IPS-11a (cell line): Measurements from ENCODE around the gene ADAMTS17.

Experiments used
- H3K4me3 ChIP-seq: one replicate; pipeline ENCODE4 v1.5.1; 2013; ENCODE audit warnings: low read depth, low read length, control low read depth

ADAMTS17 gene

DNA sequence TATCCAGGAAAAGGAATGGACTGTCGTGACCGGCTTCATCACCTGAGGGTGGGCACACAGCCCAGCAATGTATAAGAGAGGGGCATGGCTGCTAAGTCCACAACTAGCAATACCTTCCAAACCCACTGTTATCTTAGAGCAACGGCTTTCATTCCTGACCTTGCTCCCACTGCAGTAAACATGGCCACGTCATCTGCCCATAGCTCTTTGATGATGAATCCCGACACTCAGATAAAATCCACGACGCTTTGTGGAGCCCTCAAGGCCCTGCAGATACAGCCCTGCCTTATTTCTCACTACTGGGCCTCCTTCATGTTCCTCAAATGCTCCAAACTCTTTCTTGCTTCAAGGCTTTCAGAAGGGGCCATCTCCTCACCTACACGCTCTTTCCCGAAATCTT is 114.0 kb downstream of the ADAMTS17 start:
- no peak overlapping the region for H3K4me3 ChIP-seq

DNA sequence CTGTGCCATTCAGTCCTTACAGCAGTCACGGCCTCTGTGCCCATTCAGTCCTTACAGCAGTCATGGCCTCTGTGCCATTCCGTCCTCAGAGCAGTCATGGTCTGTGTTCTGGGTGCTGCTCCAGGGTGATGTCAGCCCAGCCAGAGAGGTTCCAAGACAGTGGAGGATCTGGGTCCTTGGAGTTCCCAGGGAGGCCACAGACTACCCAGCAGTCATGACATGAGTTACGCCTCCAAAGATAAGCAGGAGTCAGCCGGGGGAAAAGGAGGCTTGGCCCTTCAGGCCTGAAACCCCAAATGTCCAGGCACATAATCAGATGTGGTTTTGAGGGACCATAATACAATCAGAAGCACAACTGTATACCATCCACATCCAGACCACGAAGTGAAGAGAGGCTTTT is 115.7 kb downstream of the ADAMTS17 start:
- H3K4me3 ChIP-seq, result no peak overlapping the region

DNA sequence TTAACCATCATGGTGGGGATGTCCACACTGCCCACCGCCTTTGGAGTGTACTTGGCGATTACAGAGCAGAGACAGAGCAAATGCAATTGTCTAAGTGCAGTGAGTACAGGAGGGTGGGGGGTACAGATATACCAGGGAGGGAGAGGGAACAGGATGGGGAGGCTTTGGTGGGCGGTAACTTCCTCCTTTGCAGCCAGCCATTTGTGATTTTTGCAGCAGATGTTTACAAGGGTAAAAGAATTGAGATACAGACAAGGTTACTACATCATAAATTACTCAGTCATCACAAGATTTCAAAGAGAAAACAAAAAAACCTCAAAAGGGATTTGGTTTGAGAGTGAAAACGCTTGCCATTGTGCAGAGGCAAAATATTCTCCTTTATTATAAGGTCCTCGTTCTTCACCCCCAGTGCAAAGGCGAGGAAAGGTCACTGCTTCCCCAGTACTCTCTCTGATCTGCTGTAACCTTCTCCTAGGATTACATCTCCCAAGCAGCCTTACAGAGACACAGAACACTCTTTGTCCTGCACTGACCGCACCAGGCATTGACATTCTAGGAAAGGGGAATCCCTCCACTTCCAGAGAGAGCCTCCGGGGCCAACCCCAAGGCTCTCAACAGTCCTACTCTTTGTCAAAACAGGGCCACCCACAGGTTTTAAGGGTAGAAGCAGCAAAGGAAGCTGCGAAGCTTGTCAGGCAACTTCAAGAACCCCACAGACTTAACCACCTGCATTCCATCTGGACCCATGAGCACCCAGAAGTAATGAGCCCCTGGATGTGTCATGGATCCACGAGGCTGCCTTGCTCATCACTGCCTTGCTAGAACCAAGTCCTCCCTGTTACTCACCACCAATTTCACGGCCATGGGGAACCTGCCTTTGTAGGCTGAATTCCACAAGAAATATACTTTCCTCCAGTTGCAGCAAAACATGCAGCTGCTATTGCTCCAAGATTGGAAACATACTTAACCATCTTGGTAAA is 117.3 kb downstream of the ADAMTS17 start:
- no peak overlapping the region for H3K4me3 ChIP-seq

DNA sequence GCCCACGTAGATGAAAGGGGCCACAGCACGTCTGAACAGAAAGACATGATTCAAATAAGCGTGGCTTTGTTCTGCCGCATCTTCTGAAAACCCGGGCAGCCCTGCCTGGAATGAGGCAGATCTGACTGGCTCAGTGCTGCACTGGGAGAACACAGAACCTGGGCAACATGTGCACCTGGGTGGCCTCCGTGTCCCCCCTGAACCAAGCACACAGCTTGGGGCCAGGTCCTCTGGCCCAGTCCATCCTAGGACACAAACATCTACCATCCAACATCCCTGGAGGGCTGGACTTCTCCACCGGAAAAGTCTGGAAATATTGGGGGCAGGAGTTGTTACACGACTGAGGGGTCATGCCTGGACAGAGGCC is 119.4 kb downstream of the ADAMTS17 start:
- H3K4me3 ChIP-seq, result no peak overlapping the region

DNA sequence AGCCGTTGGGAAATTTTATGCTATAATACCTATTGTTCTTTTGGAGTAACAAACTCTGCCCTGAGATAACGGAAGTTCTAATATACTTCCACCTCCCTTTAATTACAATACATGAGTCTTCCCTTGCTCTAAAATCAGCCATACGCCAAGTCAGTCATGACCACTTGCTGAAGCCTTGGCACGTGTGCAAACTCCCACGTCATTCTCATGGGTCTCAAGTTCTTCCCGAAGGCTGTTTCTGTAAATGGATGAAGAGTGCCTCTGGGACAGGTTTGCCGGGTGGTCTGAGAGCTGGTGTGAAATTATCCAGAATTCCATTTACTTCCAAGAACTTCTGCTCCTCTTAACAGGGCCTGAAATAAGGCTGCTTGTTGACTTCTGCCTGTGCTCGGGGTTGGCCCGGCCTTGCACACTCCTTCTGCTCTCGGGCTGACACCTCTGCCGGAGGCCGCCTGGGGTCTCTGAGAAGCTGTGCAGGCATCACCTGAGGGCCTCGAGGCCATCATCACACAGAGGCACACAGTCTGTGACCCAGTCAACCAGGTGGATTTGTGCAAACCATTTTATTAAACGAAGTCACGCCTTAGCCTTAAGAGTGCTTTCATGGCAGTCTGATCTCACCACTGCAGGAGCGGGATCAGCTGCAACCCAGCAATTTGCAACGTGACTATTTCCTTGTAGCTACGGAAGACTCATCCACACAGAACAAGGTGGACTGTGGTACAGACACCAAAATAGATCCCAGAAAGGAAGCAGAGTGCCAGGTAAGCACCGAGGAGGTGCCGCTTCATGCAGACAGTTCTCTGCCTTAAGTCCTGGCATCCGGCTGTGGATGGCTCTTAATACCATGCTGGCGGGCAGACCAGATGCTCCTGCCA is 120.1 kb downstream of the ADAMTS17 start:
- no peak overlapping the region for H3K4me3 ChIP-seq

DNA sequence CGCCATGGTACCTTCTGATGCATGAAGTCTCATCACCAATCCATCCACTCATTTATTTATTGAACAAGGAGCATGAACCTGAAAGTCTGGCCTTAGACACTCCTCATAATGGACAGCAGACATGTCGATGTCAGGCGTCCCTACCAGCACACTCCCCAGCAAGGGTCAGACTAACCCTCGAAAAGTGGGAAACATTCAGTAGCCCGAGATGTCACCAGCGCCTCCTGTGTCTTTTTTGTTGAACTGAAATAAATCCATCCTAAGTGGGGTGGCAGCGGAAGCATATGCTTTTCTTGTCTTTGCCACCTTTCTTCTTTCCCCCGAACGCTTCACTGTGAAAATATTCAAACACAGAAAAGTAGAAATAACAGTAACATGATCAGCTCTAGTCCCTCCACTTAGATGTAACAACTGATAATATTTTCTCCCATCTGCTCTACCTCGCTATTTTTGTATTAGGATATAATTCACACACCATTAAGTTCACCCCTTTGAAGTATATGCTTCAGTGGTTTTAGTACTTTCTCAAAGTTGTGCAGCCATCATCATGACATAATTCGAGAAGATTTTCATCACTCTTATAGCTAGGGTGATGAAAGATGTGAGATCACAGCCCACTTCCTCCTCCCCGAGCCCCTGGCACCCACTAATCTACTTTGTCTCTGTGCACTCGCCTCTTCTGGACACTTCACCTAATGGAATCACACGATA is 121.6 kb downstream of the ADAMTS17 start:
- no peak overlapping the region for H3K4me3 ChIP-seq

DNA sequence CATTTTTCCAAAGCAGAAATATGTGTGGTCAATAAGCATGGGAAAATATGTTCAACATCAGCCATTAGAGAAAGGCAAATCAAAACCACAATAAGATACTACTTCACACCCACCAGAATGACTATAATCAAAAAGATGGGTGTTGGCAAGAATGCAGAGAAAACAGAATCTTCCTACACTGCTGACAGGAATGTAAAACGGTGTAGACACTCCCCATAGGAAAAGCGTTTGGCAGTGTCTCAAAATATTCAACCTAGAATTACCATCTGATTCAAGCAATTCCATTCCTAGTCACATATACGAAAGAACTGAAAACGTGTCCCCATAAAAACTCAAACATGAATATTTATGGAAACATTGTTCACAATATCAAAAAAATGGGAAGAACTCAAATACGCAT is 123.3 kb downstream of the ADAMTS17 start:
- no peak overlapping the region for H3K4me3 ChIP-seq

DNA sequence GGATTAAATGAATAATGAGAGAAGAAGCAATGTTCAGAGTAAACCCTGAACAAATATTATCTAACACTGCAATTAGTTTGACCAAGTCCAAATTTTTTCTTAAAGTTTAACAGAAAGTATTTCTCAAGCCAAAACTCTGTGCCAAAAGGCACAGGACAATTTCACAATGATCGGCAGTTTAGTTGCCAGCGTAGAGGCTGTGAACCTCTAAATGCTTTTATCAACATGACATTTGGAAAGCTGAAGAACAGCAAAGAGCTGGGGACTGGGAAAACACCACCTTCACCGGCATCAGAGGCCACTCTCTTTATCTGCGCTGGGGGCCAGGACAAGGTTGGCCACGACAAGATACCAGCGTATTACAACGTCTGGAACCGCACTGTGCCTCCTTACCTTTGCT is 125.6 kb downstream of the ADAMTS17 start:
- no peak overlapping the region for H3K4me3 ChIP-seq

DNA sequence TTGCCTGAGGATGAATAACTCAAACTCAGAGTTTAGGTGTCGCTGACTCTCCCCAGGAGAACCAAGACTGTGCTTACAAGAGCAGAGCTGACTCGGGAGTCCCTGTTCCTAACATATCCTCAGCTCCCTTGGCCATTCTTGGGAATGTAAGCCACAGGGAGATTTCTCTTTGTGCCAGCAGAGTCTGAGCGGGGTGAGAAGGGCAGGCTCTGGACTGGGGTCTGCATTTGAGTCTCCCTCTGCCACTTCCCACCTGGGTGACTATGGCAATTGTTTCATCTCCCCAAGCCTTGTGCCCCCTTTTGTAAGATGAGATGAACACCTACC is 126.0 kb downstream of the ADAMTS17 start:
- no peak overlapping the region for H3K4me3 ChIP-seq

DNA sequence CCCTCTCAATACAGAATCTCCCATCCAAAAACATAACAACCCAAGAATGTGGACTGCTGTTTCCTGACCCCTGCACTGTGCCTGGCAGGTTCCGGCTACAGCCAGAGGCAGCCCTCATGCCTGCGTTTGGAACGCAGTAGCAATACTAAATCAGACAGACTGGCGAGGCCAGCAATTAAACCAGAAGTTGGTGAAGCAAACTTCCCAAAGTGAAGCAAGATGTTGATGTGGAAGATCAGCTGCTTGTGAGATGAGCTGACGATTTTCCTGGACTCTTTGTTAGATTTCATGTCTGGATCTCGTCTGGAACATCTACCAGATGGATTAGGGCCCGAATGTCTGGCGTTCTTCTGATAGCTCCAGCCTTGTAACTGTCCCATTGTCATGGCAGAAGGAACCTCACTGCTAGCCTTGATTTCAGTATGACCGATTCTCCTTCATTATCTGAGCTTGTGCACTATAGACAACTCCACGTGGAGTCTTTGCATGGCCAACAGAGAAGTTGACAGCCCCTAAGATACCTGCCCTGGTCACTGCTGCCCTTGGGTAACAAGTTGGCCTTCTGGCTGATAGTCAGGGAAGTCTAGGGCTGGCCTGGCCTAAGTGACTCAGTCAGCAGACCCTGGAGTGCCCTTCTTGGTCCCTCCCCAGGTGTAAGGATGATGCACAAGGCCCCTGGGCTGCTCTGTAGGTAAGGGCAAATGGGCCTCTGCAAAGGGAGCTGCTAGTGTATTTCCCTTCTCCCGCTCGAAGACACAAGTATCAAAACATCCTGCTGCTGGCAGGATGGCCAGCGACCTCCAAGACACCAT is 126.5 kb downstream of the ADAMTS17 start:
- H3K4me3 ChIP-seq, result no peak overlapping the region

DNA sequence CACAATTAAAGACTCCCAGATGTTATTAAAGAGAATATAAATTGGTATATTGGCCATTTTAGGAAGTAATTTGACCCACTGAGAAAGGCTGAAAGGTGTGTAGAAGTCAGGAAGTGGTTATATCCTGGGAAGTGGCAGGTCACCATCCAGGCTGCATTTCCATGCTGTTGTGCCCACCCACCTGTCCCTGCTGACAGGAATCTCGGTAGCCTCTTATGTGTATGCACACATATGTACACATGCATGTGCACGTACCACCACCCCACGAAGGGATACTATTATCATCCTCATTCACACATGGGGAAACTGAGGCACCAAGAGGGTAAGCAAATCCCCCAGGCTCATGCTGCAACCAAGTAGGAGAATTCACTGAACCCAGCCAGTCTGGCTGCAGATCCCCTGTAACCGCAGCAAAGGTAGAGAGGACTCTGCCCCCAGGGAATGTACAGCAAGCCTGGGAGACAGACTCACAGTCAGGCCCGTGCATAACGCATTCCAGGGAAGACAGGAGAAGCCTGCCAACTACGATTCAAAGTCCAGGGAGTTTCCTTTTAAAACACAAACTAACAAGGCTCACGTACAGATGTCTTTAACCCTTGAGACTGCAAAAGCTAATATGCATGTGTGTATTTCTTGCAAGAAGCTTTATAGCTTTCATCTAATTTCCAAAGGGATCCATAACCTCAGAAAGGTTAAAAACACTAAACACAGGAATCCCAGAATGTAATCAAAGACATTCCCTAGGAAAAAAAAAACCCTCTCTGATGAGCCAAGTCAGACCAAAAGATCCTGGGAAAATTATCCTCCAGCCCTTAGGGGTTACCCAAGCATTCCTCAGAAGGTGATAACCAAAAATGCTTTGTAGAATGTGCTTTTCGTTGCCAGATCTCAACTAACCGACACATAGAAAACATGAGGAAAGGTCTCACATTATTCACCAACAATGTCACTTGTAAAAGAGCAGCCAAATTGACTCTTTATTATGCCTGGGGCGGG is 129.6 kb downstream of the ADAMTS17 start:
- no peak overlapping the region for H3K4me3 ChIP-seq

DNA sequence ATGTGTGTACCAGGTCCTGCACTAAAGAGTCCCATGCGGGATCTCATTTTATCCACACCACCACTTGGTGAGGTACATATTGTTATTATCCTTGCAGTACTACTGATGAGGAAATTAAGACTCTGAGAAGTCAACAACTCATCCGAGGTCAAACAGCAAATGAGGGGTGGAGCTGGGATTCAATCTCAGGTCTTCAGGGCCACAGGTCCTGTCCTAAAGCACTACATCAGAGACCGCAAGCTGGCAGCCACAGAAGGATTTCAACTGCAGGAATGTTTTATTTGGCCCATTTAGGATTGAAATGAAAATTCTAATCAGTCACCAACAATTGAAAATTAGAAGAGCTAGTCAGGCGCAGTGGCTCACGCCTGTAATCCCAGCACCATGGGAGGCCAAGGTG is 131.4 kb downstream of the ADAMTS17 start:
- H3K4me3 ChIP-seq, result no peak overlapping the region

DNA sequence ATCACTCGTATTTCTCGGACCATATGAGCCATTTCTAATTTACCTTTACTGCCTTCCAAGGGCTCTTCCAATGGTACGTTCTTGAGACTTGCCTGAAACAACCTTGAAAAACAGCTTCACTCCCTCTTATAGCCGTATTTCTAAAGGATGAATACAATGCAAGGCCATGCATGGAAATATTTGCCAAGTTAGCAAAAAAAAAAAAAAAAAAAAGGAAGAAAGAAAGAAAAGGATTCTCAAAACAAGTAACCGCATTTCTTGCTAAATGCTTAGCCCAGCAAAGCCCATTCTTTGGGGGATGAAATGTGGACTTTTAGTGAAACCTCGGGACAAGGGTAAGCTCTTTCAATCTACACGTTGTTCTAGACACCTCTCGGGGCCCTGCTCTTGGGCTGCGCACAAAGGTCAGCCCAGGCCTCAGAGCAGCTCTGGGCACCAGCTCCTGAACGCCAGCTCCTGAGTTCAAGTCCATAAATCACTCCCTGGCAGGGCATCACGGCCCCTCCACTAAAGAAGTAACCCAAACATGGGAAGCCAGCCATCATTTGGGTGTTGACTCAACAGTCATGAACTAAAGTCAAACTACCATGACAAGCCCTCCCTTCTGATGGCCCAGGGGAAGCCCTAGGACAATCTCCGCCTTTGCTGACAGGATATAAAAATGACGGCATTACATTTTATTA is 132.7 kb downstream of the ADAMTS17 start:
- H3K4me3 ChIP-seq, result no peak overlapping the region

DNA sequence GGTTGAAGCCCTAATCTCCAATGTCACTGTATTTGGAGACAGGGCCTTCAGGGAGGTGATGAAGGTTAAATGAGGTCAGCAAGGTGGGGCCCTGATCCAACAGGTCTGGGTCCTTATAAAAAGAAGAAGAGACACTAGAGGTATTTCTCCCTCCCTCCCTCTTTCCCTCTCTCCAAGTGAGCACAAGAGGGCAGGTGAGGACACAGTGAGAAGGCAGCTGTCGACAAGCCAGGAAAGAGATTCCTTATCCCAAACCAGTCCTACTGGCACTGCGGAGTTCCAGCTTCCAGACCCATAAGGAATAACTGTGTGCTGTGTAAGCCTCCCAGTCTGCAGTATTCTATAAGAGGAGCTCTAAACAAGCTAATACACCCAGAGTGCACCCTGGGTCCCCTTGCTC is 134.7 kb downstream of the ADAMTS17 start:
- no peak overlapping the region for H3K4me3 ChIP-seq

DNA sequence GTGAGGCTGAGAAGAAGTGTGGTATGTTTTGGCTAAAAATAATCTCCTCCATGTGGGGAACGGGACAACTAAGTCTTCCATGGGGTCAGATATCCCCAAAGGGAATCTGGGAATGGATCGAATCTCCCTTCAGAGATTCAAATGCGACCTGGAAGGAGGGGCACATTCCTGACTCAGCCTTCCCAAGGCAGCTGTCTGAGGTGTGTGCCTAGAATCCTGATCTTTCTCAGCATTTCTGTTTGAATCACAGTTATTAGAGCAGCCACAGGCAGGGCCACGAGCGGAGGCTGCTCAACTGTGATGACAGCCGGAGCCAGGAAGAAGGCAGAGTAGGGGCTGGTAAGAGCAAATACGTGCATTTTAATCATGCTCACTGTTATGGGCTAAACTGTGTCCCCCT is 135.1 kb downstream of the ADAMTS17 start:
- H3K4me3 ChIP-seq, result no peak overlapping the region

DNA sequence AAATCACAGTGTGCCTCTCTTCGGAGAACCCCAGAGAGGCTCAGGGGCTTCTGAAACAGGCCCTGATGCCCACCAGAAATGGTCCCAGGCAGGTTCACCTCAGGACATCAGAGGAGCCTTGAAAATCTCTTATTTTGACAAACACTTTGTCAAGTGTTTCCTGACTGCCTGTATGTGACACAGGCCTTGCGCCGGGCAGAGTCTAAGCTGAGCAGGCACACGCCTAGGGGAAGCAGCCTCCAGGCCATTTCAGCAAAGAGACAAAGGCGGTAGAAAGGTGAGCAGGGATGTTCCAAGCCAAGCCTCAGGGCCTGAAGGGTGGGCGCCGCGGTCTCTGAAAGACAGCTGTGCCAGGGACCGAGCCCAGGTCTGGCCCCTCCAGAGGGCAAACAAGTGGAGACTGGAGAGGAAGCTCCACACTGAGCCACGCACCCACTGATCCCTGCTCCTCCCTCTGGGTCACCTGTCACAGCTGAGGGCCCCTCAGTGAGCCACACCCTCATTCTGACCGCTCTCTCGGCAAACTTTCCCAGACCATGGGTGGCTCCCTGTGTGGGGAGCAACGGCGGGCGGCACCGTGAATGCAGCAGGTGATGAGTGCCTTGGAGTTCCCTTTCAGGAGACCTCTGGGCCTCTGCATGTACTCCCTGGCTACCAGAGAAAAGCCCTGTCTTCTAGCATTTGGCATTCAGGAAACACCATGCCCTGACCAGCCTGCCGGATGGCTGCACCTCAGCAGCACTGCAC is 136.1 kb downstream of the ADAMTS17 start:
- no peak overlapping the region for H3K4me3 ChIP-seq

DNA sequence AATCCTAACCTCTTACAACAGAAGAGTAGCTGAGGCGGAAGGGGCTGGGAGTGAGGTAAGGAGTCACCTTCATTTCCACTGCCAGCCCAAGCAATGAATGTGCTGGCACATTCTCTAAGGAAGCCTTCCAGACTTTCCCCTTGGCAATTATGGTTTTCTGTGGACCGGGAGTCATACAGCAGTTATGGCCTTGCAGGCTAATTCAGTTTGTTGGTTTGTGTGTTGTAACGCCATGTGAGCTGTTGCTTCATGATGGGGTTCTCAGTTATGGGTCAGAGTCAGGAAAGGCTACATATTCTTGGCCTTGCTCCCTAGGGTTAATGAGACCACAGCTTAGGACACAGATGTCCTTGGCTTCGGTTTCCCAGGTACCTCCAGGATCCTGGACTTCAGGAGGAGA is 137.0 kb downstream of the ADAMTS17 start:
- H3K4me3 ChIP-seq, result no peak overlapping the region

DNA sequence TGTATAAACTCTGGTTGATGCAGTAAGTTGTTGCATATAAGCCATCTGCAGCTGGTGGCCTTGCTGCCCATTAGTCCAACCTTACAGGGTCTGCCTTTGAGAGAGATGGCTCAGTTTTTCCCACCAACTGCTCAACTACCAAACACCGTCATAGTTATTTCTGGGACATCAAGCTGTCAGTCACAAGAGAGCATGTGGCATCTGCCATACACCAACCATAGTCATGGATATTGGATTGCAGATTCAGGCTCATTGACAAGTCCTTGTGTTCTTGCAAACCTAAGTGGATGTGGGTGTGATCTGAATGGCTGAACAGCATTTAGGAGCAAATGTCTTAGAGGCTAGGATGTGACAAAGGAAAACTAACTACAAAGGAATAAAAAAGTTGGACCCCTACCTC is 137.6 kb downstream of the ADAMTS17 start:
- H3K4me3 ChIP-seq, result no peak overlapping the region
